Spleen (tissue), 11 donors: ENCODE measurements around the gene SNAP47. TPM values are rescaled to one million over a fixed set of nuclear protein-coding genes. Genes with fewer than 3 reads are reported as not detected.

Source experiments
- DNase-seq: peaks from one replicate; pipeline ENCODE4 v3.0.0-alpha.2; 2020
- H3K27ac ChIP-seq, 8 donors: fragments of 200-600 bp; sonication (generic) in 7 of 8; 1 replicate in 4 of 8; 2 replicates in 4 of 8; pipeline versions ENCODE4 v1.5.0 to v1.8.0; 2016 to 2021; ENCODE audit warnings: inconsistent platforms in 4 of 8, mild to moderate bottlenecking in 4 of 8, moderate library complexity in 1 of 8
- H3K27me3 ChIP-seq, 7 donors: fragments of 200-600 bp; sonication (generic) in 6 of 7; replicated peaks in 1 of 7; 1 replicate in 4 of 7; 2 replicates in 3 of 7; pipeline versions ENCODE4 v1.5.0 to v1.8.0; 2016 to 2021; ENCODE audit warnings: inconsistent platforms in 3 of 7, mild to moderate bottlenecking in 1 of 7
- H3K36me3 ChIP-seq, 6 donors: fragments of 200-600 bp; sonication (generic) in 5 of 6; 1 replicate in 4 of 6; 2 replicates in 2 of 6; pipeline versions ENCODE4 v1.5.0 to v1.8.0; 2016 to 2021; ENCODE audit warnings: inconsistent platforms in 2 of 6
- H3K4me1 ChIP-seq, 6 donors: fragments of 200-600 bp; sonication (generic) in 5 of 6; 1 replicate in 3 of 6; 2 replicates in 3 of 6; pipeline versions ENCODE4 v1.5.0 to v1.8.0; 2016 to 2021; ENCODE audit warnings: inconsistent platforms in 3 of 6
- H3K4me3 ChIP-seq, 8 donors: fragments of 200-600 bp; sonication (generic) in 7 of 8; 1 replicate in 4 of 8; 2 replicates in 4 of 8; pipeline versions ENCODE4 v1.5.0 to v1.8.0; 2016 to 2021; ENCODE audit warnings: inconsistent platforms in 4 of 8, mild to moderate bottlenecking in 4 of 8, moderate library complexity in 2 of 8
- H3K9me3 ChIP-seq, 8 donors: fragments of 200-600 bp; sonication (generic) in 7 of 8; 1 replicate in 4 of 8; 2 replicates in 4 of 8; pipeline versions ENCODE4 v1.5.0 to v1.8.0; 2016 to 2021; ENCODE audit warnings: inconsistent platforms in 4 of 8
- POLR2A ChIP-seq, 3 donors: fragments of 450-650 bp; IDR thresholded peaks; one replicate each; pipeline ENCODE4 v1.5.1; 2017; ENCODE audit warnings: antibody characterized with exemption in 3 of 3, mild to moderate bottlenecking in 1 of 3
- POLR2AphosphoS5 ChIP-seq, 3 donors: sonication (generic); formaldehyde crosslinking; IDR thresholded peaks; one replicate each; pipeline ENCODE4 v1.5.1; 2017; ENCODE audit warnings: antibody characterized with exemption in 3 of 3
- WGBS, 5 donors: extraction: QIAGEN DNeasy Blood & Tissue Kit in 3 of 5; methylation state at CpG; one replicate each; pipeline versions ENCODE4 v1.1.5 to v1.1.7; 2013 to 2018; 5-methylcytosine and 5-hydroxymethylcytosine counted together
- intact Hi-C: fragments of 100-400 bp; cut with DNase I; formaldehyde crosslinking; loops from one replicate; pipeline ENCODE4 v1.15.0; 2023; ENCODE audit warnings: low total_unique reads
- polyA plus RNA-seq, 3 donors: library from polyadenylated mRNA; stranded (reverse); fragments of 200-250 nt; gene quantifications; one replicate each; pipeline ENCODE4 v1.2.1, GENCODE V29; 2013
- total RNA-seq, 7 donors: library from RNA; depleted of rRNA in 3 of 7; stranded (reverse); fragments of >200 nt in 3 of 7; fragmentation: NEBNext Ultra II Directional in 4 of 7; extraction: Animal tissue kit (Norgen Biotek cat#: 25700) in 4 of 7; gene quantifications; one replicate each; pipeline versions ENCODE4 v1.1.0 to v1.2.1, GENCODE V29; 2016 to 2021
- TF ChIP-seq, protein P1 (sequence below), 11 experiments: fragments of 200-600 bp in 7 of 11; fragments of 450-650 bp in 4 of 11; sonication (generic) in 4 of 11; IDR thresholded peaks in 8 of 11; conservative IDR thresholded peaks in 3 of 11; 1 replicate in 7 of 11; 2 replicates in 4 of 11; pipeline versions ENCODE4 v1.4.0 to v1.8.0; 2016 to 2021; ENCODE audit warnings: antibody characterized with exemption in 11 of 11, inconsistent platforms in 4 of 11, mild to moderate bottlenecking in 1 of 11
- donor health status: healthy with polysubstance abuse.
- donor health status: DM: no; HTN: no; CAD: no; lungs with moderate emphysema.
- donor health status: DM: no; HTN: no; CAD: no.
- donor health status: Bipolar disorder and iron deficiency.
- donor health status: healthy.
- donor health status: DM: no; HTN: no; CAD: no.
- donor health status: DM: yes; HTN: yes; CAD: no.

The SNAP47 gene
- total and polyA plus RNA-seq, 10 donors, result 10.0 to 42.7 (median 22.1) TPM

DNA sequence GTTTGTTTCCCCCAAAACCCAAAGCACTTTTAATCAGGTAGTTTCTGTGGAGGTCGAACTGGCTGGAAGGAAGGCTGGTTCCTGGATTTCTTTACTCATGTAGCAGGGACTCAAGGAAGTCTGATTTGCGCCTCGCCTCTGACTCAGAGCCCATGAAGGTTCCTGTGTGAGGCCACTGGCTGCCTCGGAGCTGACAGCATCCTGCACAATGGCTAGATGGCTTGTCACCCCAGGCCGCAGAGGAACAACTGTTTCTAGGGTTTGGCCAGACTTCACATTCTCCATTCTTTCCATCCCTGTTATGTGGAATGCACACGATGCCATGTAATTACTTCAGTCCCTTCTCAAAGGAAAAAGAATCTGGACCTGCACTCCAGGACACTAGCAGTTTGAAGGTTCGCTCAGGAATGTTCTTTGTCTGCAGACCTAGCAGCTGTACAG lies 41.1 kb downstream of the SNAP47 start:
- Histone ChIP-seq H3K4me3 (no peak overlapping the region), H3K4me1 (peaks cover 0 to 17% (median 5%) of the 10 kb centered on the region in 6 donors), H3K27me3 (no peaks in the 10 kb centered on the region), H3K9me3 (no peaks in the 10 kb centered on the region), H3K27ac (no peak overlapping the region), H3K36me3 (peaks cover 0 to 80% (median 18%) of the 10 kb centered on the region in 6 donors)
- DNase-seq, result peak; percentile 59
- intact Hi-C loops, result no loop called here
- WGBS, 5 donors, result 86 to 89% (median 88%) methylated on average over 7 of the region's 7 CpGs
- TF ChIP-seq POLR2AphosphoS5 (IDR thresholded peaks at IDR 0.05) (no peak), POLR2A (IDR thresholded peaks at IDR 0.05) (no peak)
- TF ChIP-seq, protein P1, sequence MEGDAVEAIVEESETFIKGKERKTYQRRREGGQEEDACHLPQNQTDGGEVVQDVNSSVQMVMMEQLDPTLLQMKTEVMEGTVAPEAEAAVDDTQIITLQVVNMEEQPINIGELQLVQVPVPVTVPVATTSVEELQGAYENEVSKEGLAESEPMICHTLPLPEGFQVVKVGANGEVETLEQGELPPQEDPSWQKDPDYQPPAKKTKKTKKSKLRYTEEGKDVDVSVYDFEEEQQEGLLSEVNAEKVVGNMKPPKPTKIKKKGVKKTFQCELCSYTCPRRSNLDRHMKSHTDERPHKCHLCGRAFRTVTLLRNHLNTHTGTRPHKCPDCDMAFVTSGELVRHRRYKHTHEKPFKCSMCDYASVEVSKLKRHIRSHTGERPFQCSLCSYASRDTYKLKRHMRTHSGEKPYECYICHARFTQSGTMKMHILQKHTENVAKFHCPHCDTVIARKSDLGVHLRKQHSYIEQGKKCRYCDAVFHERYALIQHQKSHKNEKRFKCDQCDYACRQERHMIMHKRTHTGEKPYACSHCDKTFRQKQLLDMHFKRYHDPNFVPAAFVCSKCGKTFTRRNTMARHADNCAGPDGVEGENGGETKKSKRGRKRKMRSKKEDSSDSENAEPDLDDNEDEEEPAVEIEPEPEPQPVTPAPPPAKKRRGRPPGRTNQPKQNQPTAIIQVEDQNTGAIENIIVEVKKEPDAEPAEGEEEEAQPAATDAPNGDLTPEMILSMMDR (IDR thresholded peaks at IDR 0.05 in 8 of 11, conservative IDR thresholded peaks at IDR 0.05 in 3 of 11), result no peak

DNA sequence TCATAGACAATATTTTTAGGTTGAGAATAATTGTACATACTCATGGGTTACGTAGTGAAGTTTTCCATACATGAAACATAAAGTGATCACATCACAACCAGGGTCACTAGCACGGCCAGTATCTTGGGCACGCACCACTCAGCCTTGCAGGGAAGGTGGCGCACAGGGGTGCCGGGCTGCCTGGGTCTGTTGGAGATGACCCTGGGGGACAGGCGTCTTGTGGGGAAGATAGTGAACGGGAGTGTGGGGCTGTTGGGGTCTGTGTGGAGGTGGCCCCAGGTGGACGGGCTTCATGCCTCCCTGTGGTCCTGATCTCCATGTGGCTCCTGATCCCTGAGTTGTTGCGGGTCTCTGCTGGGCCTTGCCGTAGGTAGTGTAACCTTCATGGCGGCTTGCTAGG lies 41.9 kb downstream of the SNAP47 start:
- Histone ChIP-seq H3K4me1 (peaks cover 0 to 17% (median 5%) of the 10 kb centered on the region in 6 donors), H3K4me3 (no peak overlapping the region), H3K27me3 (no peaks in the 10 kb centered on the region), H3K36me3 (peaks cover 0 to 78% (median 19%) of the 10 kb centered on the region in 6 donors), H3K9me3 (no peaks in the 10 kb centered on the region), H3K27ac (no peak overlapping the region)
- intact Hi-C loops, result no loop called here
- WGBS, 5 donors, result 87 to 93% (median 90%) methylated on average over 11 of the region's 11 CpGs
- DNase-seq, result no peak
- TF ChIP-seq, protein P1 (IDR thresholded peaks at IDR 0.05 in 8 of 11, conservative IDR thresholded peaks at IDR 0.05 in 3 of 11), result no peak
- no peak for TF ChIP-seq POLR2AphosphoS5 (IDR thresholded peaks at IDR 0.05)
- no peak for TF ChIP-seq POLR2A (IDR thresholded peaks at IDR 0.05)

DNA sequence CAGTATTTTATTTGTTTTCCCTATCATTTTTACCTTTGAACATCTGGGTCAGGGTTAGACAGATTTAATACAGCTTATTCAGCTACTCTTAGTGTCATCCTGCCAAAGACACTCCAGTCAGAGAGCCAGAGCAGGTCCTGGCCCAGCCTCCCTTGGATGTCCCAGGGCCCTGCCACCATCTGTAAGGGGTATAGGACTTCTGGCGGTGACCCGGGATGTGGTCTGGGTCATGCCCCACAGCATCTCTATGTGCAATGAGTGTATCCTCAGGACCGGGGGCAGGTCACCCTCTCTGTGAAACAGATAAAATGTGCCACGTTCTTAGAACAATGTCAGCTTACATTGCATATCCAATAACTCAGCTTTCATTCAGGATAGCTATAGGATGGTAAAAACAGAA lies 42.4 kb downstream of the SNAP47 start:
- Histone ChIP-seq H3K9me3 (no peaks in the 10 kb centered on the region), H3K27me3 (no peaks in the 10 kb centered on the region), H3K27ac (no peak overlapping the region), H3K36me3 (peaks cover 0 to 79% (median 19%) of the 10 kb centered on the region in 6 donors), H3K4me3 (no peak overlapping the region), H3K4me1 (peaks cover 0 to 17% (median 5%) of the 10 kb centered on the region in 6 donors)
- intact Hi-C loops, result no loop called here
- no peak for DNase-seq
- TF ChIP-seq, protein P1 (IDR thresholded peaks at IDR 0.05 in 8 of 11, conservative IDR thresholded peaks at IDR 0.05 in 3 of 11), result no peak
- no peak for TF ChIP-seq POLR2A (IDR thresholded peaks at IDR 0.05)
- TF ChIP-seq POLR2AphosphoS5 (IDR thresholded peaks at IDR 0.05), result no peak
- 92 to 100% (median 98%) methylated on average over 4 of the region's 4 CpGs for WGBS, 5 donors

DNA sequence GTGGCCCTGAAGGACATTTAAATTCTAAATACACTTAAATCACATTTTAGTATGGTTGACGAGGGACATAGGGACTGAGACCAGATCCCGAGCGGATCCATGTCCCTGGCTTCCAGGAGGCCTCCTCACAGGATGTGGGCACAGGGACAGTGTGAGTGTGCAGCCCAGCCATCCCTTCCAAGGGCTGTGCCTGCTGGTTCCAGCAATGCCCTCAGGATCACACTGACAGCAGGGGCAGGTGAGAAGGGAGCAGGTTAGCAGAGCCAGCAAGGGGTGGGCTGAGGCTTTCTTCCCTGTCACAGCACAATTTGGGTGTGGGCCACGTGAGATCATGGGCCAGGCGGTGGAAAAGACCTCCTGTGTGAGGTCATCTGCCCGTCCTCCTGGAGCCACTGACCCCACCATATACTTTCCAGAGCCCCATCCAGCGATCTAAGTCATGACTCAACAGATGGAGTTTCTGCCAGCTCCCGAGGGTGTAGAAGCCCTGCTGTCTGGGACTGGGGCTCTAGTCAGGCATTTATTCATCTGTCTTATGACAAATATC lies 43.2 kb downstream of the SNAP47 start:
- H3K27me3 ChIP-seq, result no peaks in the 10 kb centered on the region
- H3K36me3 ChIP-seq, result peaks cover 0 to 79% (median 19%) of the 10 kb centered on the region in 6 donors
- intact Hi-C loops, result no loop called here
- no peak for DNase-seq
- TF ChIP-seq POLR2AphosphoS5 (IDR thresholded peaks at IDR 0.05) (no peak), POLR2A (IDR thresholded peaks at IDR 0.05) (no peak)
- TF ChIP-seq, protein P1 (IDR thresholded peaks at IDR 0.05 in 8 of 11, conservative IDR thresholded peaks at IDR 0.05 in 3 of 11), result no peak
- no peak overlapping the region for H3K27ac ChIP-seq
- WGBS, 5 donors, result 93 to 98% (median 95%) methylated on average over 8 of the region's 8 CpGs
- no peaks in the 10 kb centered on the region for H3K9me3 ChIP-seq
- H3K4me3 ChIP-seq, result no peak overlapping the region
- peaks cover 0 to 16% (median 5%) of the 10 kb centered on the region in 6 donors for H3K4me1 ChIP-seq
